ENCODE results near the gene TBC1D21.

DNA sequence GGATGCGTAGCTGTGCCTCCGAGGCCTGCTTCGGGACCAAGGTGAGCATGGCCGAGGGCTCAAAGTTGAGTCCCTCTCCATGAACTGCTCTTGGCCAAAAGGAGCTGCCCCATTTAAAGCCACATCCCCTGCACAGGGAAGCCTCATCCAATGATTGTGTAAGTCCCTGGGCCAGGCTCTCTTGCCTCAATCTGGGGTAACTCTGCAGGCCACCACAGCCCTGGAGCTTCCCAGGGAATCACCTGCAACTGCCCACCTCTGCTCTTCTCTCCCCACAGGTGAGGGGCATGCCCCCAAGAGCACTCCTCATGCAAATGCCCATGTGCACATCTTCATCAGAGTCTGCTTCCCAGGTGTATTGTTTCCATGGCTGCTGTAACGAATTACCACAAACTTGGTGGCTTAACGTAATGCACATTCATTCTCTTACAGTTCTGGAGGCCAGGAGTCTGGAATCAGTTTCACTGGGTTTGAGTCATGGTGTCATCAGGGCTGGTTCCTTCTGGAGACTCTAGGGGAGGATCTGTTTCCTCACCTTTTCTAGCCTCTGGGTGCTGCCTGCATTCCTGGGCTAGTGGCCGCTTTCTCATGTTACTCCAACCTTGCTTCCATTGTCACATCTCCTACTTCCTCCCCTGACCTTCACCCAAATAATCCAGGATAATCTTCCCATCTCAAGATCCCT lies 27.9 kb downstream of the TBC1D21 start:
- no peak for TF ChIP-seq EP300 (IDR thresholded peaks at IDR 0.05)
- TF ChIP-seq, protein P1, sequence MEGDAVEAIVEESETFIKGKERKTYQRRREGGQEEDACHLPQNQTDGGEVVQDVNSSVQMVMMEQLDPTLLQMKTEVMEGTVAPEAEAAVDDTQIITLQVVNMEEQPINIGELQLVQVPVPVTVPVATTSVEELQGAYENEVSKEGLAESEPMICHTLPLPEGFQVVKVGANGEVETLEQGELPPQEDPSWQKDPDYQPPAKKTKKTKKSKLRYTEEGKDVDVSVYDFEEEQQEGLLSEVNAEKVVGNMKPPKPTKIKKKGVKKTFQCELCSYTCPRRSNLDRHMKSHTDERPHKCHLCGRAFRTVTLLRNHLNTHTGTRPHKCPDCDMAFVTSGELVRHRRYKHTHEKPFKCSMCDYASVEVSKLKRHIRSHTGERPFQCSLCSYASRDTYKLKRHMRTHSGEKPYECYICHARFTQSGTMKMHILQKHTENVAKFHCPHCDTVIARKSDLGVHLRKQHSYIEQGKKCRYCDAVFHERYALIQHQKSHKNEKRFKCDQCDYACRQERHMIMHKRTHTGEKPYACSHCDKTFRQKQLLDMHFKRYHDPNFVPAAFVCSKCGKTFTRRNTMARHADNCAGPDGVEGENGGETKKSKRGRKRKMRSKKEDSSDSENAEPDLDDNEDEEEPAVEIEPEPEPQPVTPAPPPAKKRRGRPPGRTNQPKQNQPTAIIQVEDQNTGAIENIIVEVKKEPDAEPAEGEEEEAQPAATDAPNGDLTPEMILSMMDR (IDR thresholded peaks at IDR 0.05): no peak
- TF ChIP-seq POLR2AphosphoS5 (IDR thresholded peaks at IDR 0.05): no peak
- TF ChIP-seq POLR2A (IDR thresholded peaks at IDR 0.05): no peak
